Measurements from ENCODE around the gene DCAF4L1.

- TF ChIP-seq CTCF (IDR thresholded peaks at IDR 0.05) (peak in 1 of 6 experiments; percentile 12), POLR2A (IDR thresholded peaks at IDR 0.05) (no peak)
These were observed 18.5 kb upstream of the DCAF4L1 start for GRCh38 chr4:41963105-41963504.
